GM18867 (cell line): ENCODE data around the gene ST7.

Source experiments
- ATAC-seq: cut with Tn5 transposase; IDR thresholded peaks from one replicate; pipeline ENCODE4 v1.9.1; 2021; ENCODE audit warnings: mild to moderate bottlenecking, moderate library complexity; ENCODE audit not compliant: unreplicated experiment

ST7 gene

GRCh38 chr7:117249696-117250095 lies 296.4 kb downstream of the ST7 start:
- no peak for ATAC-seq

- ATAC-seq = no peak
Observed at GRCh38 chr7:117250245-117250644, 296.9 kb downstream of the ST7 start.

GRCh38 chr7:117250801-117251200 lies 297.5 kb downstream of the ST7 start:
- ATAC-seq = no peak

GRCh38 chr7:117251687-117252086 lies 298.4 kb downstream of the ST7 start:
- peak; percentile 54 for ATAC-seq

GRCh38 chr7:117259615-117260014 lies 306.3 kb downstream of the ST7 start:
- ATAC-seq = no peak

- no peak for ATAC-seq
Observed at GRCh38 chr7:117262546-117262945, 309.2 kb downstream of the ST7 start.

GRCh38 chr7:117264716-117265115 lies 311.4 kb downstream of the ST7 start:
- no peak for ATAC-seq

- no peak for ATAC-seq
Observed at GRCh38 chr7:117269417-117269816, 316.1 kb downstream of the ST7 start.

GRCh38 chr7:117269886-117270285 lies 316.6 kb downstream of the ST7 start:
- ATAC-seq = no peak

GRCh38 chr7:117270371-117270770 lies 317.1 kb downstream of the ST7 start:
- ATAC-seq = no peak

- ATAC-seq = no peak
Observed at GRCh38 chr7:117271566-117271965, 318.3 kb downstream of the ST7 start.

GRCh38 chr7:117272017-117272759 lies 318.9 kb downstream of the ST7 start:
- no peak for ATAC-seq

- no peak for ATAC-seq
Observed at GRCh38 chr7:117273325-117273724, 320.0 kb downstream of the ST7 start.

GRCh38 chr7:117273814-117274225 lies 320.5 kb downstream of the ST7 start:
- ATAC-seq = no peak

- ATAC-seq = no peak
Observed at GRCh38 chr7:117274951-117275350, 321.6 kb downstream of the ST7 start.

- ATAC-seq = no peak
Observed at GRCh38 chr7:117277576-117277975, 324.3 kb downstream of the ST7 start.

GRCh38 chr7:117278040-117278439 lies 324.7 kb downstream of the ST7 start:
- no peak for ATAC-seq

- no peak for ATAC-seq
Observed at GRCh38 chr7:117279203-117279602, 325.9 kb downstream of the ST7 start.
